LNCaP clone FGC (cell line): ENCODE results near the gene COPA.
"Not testable (repeated sequence)": the region's sequence is repeated elsewhere in the genome, so short reads cannot be mapped to it uniquely, and the experiment has no call there.

ENCODE experiments used
- DNase-seq: peaks from one replicate; pipeline ENCODE4 v3.0.0-alpha.2; 2011; ENCODE audit warnings: low read depth
- H3K4me3 ChIP-seq: 2 replicates; pipeline ENCODE4 v1.5.1; 2011; ENCODE audit warnings: mild to moderate bottlenecking, low read depth, low read length, control low read depth
- TF ChIP-seq, protein P1 (sequence below): IDR thresholded peaks from 2 replicates; pipeline ENCODE4 v1.5.1; 2012; ENCODE audit warnings: mild to moderate bottlenecking; ENCODE audit not compliant: control insufficient read depth, insufficient read depth; ENCODE audit errors: extremely low read depth

COPA gene

DNA sequence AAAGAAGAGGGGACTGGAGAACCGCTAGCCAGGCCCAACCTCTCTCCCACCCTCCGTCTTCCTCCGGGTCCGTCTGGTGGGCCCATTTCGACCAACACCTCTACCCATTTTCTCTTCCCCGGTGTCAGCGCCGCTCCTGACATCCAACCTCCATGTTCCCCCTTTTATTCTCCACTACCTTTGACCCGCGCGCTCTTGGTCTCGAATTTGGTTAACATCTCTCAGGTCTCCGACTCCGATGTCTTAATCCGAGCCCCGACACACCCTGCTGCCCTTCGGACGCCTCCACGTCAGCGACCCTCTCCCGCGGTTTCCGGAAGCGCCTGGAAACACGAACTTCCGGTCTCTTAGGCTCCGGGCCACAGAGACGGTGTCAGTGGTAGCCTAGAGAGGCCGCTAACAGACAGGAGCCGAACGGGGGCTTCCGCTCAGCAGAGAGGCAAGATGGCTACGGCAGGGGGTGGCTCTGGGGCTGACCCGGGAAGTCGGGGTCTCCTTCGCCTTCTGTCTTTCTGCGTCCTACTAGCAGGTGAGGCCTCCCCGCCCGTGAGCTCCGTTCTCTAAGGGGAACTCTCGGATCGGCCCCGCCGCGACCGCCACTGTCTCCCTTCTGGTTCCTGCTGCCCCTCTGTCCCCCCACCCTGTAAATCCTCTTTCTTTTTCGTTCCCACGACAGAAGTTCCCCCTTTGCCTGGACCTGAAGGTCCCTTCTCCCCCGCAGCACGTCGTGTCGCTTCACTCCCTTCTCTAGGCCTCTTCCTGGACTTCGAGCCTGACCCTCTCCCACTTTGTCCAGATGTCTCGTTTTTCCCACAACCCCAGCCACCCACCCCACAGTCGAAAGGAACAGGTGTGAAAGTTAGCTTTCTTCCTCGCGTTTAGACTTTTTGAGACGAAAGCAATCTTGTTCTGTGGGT lies at the start of gene COPA, which contains the start of gene NCSTN:
TSS of gene COPA (minus strand) at position 298 of the 917 bp plus-strand sequence. CDS start at position 218, 80 bp downstream.
TSS of gene NCSTN (plus strand) at position 431 of the 917 bp plus-strand sequence. CDS start at position 445, 14 bp downstream.
- TF ChIP-seq, protein P1, sequence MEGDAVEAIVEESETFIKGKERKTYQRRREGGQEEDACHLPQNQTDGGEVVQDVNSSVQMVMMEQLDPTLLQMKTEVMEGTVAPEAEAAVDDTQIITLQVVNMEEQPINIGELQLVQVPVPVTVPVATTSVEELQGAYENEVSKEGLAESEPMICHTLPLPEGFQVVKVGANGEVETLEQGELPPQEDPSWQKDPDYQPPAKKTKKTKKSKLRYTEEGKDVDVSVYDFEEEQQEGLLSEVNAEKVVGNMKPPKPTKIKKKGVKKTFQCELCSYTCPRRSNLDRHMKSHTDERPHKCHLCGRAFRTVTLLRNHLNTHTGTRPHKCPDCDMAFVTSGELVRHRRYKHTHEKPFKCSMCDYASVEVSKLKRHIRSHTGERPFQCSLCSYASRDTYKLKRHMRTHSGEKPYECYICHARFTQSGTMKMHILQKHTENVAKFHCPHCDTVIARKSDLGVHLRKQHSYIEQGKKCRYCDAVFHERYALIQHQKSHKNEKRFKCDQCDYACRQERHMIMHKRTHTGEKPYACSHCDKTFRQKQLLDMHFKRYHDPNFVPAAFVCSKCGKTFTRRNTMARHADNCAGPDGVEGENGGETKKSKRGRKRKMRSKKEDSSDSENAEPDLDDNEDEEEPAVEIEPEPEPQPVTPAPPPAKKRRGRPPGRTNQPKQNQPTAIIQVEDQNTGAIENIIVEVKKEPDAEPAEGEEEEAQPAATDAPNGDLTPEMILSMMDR = no peak
- peak within 1 kb of the TSS; percentile 92 for H3K4me3 ChIP-seq
- peak; percentile 84 for DNase-seq

DNA sequence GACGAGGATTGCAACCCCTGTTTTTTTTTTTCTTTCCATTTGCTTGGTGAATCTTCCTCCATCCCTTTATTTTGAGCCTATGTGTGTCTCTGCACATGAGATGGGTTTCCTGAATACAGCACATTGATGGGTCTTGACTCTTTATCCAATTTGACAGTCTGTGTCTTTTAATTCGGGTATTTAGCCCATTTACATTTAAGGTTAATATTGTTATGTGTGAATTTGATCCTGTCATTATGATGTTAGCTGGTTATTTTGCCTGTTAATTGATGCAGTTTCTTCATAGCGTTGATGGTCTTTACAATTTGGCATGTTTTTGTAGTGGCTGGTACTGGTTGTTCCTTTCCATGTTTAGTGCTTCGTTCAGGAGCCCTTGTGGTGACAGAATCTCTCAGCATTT lies 45.4 kb upstream of the COPA start:
- not testable (repeated sequence) for H3K4me3 ChIP-seq, DNase-seq

DNA sequence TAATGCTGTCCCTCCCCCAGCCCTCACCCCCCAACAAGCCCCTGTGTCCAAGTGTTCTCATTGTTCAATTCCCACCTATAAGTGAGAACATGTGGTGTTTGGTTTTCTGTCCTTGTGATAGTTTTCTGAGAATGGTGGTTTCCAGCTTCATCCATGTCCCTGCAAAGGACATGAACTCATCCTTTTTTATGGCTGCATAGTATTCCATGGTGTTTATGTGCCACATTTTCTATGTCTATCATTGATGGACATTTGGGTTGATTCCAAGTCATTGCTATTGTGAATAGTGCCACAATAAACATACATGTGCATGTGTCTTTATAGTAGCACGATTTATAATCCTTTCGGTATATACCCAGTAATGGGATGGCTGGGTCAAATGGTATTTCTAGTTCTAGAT lies 41.8 kb upstream of the COPA start:
- not testable (repeated sequence) for DNase-seq, H3K4me3 ChIP-seq

DNA sequence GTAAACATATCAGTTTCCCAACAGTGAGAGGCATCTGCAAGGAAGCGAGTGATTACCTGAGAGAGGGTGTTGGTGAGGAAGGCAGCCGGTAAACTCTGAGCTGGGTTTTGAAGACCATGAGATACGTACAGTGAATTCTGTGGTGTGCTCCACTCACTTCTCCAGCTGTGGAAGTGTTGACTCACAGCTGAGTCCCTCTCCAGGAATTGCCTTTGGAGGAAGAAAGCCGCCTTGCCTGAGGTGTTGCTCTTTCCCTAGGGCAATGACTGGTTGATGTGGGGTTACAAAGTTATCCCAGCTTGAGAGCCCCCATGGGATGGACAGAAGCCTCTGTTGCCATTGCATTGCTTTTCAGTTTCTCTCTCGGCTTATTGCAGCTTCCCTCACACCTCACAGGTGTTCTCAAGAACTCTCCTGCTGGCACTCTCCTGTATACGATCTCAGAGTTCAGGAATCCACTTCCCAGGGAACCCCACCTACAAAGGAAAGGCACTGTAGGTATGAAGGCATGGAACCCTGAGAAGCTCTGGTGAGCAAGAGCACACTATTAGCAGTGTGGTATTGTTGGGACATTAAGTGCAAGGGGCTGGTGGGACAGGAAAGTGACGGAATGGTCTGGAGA lies 34.6 kb upstream of the COPA start:
- no peak overlapping the region for H3K4me3 ChIP-seq
- TF ChIP-seq, protein P1 = no peak
- no peak for DNase-seq

DNA sequence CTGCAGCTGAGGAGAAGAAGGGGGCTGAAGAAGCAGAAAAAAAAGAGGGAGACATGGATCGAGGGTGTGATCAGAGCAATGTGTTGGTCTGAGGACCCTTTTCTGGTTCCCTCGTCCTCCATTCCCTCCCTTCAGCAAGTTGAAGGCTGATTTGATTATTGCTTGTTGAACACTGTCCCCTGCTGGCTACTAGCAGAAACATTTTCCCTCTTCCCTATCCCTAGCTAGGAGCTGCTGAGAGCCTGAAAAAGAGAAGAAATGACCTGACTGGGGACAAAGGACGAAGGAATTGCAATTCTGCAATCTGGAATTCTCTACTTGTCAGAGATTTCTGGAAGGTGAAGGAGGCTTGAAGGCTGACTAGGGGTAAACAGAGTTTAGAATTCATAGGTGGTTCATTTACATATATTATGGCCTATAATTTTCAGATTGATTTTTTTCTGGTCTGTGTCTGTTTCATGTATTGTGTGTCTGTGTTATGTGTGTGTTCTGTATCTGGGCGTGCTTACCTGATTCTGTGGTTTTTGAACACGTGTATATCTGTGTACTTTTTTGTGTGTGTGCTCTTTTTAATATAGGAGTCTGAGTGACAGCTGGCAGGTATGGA lies 33.6 kb upstream of the COPA start:
- TF ChIP-seq, protein P1 = peak; percentile 96
- no peak overlapping the region for H3K4me3 ChIP-seq
- peak; percentile 18 for DNase-seq

DNA sequence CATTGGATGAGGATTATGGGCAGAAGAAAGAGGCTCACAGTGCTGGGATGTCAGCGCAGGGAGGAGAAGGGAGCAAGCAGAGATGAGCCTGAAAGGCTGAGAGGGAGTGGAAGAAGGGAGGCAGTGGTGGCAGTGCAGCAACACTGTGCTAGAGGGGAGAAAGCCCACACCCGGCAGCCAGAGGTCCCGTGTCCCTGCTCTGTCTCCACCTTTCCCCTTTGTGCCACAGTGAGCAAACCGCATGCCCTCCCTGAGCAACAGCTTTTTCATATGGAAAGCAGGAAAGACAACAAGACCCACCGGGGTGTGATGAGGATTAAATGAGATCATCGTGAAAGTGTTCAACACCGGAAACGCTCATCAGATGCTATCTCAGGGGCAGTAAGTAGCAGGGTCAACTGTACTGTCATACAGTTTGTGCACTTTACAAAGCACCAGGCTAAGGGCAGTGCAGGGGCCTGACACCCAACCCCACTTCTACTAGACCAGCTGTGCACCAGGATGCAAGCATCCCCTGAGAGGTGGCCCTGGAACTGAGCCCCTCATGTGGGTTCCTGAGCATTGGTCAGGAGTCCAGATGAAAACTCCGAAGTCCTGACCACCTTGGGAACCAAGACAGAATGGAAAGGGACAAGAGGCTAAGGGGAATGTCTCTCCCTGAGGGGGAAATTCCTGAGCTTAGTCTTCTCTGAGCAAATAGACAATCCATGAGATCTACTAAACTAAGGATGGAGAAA lies 32.9 kb upstream of the COPA start:
- no peak overlapping the region for H3K4me3 ChIP-seq
- TF ChIP-seq, protein P1 = no peak
- no peak for DNase-seq

DNA sequence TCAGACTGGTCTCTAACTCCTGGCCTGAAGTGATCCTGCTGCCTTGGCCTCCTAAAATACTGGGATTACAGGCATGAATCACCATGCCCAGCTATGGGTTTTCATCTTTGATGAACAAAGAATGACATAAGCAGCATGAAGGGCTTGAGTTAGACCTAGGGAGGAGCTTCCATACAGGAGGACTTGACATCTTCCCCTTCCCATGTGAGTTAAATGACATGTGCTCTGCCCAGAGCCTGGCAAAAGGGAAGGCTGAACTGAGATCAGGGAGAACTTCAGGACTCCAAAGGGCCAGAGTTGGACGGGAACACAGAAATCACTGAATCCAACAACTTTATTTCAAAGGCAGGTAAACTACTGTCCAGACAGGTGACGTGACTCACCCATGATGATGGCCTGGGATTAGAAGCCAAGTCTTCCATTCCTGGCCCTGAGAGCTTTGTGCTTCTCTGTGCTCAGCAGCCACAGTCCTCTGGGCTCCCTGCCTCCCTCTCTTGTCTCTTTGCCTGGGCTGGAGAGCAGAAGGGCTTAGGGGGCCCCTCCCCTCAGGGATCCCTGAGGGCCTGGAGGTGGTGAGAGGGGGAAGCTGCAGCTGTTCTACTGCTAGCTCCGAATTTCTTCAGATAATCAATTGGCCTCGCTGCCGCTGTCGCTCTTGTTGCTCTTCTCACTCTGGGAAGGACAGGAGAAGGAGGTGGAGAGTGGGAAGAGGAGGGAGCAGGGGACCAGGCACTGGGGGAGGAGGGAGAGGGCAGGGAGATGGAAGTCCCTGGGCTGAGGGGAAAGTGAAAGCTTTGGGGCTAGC lies 31.5 kb upstream of the COPA start:
- TF ChIP-seq, protein P1 = no peak
- no peak overlapping the region for H3K4me3 ChIP-seq

More for the DNA sequence above, 31.5 kb upstream of the COPA start:
- DNase-seq = no peak
